ENCODE data around the gene DUSP22. TPM values are rescaled to one million over a fixed set of nuclear protein-coding genes. Genes with fewer than 3 reads are reported as not detected.

Gene DUSP22
- total and polyA plus RNA-seq, 9 of the 15 experiments (the other 6 are each of a cell fraction or from before 2014, with no cell fraction given): 9.3 to 19.4 (median 11.8) TPM

- in situ Hi-C loops (cut with MboI): no loop called here
- intact Hi-C loops (cut with micrococcal nuclease): no loop called here
- Histone ChIP-seq H3K27ac (ENCODE audit: extremely low read depth, low read depth, low read length) (no peak overlapping the region), H3K27me3 (ENCODE audit: control insufficient read depth in 2 of 2, insufficient read depth in 2 of 2, low read length in 2 of 2) (peaks cover 0 to 17% of the 10 kb centered on the region in 2 experiments; a peak in 3 of 5 replicates), H3K9ac (ENCODE audit: insufficient read depth in 1 of 2, low read depth in 2 of 2, low read length in 2 of 2) (no peak overlapping the region), H3K9me1 (ENCODE audit: control insufficient read depth, insufficient read depth, low read length) (no peaks in the 10 kb centered on the region), H3K9me3 (replicated peaks; ENCODE audit: control insufficient read depth, insufficient read depth, low read depth, low read length) (no peaks in the 10 kb centered on the region), H3K4me3 (no peak overlapping the region), H2AFZ (ENCODE audit: low read depth, low read length) (no peak overlapping the region), H3K36me3 (ENCODE audit: control insufficient read depth, insufficient read depth, low read length) (no peaks in the 10 kb centered on the region), H3K79me2 (ENCODE audit: control insufficient read depth, insufficient read depth, low read length) (no peaks in the 10 kb centered on the region), H4K20me1 (replicated peaks; ENCODE audit: control insufficient read depth, insufficient read depth, low read length) (peaks cover 10% of the 10 kb centered on the region; the same call in 1 of the 2 replicates), H3K4me2 (ENCODE audit: insufficient read depth, low read length) (no peak overlapping the region), H3K4me1 (replicated peaks in 1 of 2; ENCODE audit: control insufficient read depth in 2 of 2, insufficient read depth in 2 of 2, low read length in 2 of 2) (peaks cover 20 to 37% of the 10 kb centered on the region in 2 experiments)
- DNase-seq (ENCODE audit: extremely low read depth in 1 of 4, low spot score in 3 of 4) (no peak), FAIRE-seq (no peak), ATAC-seq (no peak)
- BruUV-seq (replicated peaks): no TSS peak
- ChIA-PET CTCF (ENCODE audit: low intra/inter-chr PET ratio) (no interaction called here), POLR2A (interaction anchor here (1.2 kb wide), 1 partner anchor 21 kb away, joined by 3 read pairs; no protein-coding TSS in a partner anchor)
- TF ChIP-seq, protein P1, sequence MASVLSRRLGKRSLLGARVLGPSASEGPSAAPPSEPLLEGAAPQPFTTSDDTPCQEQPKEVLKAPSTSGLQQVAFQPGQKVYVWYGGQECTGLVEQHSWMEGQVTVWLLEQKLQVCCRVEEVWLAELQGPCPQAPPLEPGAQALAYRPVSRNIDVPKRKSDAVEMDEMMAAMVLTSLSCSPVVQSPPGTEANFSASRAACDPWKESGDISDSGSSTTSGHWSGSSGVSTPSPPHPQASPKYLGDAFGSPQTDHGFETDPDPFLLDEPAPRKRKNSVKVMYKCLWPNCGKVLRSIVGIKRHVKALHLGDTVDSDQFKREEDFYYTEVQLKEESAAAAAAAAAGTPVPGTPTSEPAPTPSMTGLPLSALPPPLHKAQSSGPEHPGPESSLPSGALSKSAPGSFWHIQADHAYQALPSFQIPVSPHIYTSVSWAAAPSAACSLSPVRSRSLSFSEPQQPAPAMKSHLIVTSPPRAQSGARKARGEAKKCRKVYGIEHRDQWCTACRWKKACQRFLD (CRISPR knock-in tag; IDR thresholded peaks at IDR 0.05): no peak
- TF ChIP-seq MTA2 (IDR thresholded peaks at IDR 0.05; ENCODE audit: low read depth): no peak
- no peak for TF ChIP-seq RBM39 (optimal IDR thresholded peaks at IDR 0.05; ENCODE audit: low read depth, low read length)
- no peak for TF ChIP-seq NR1H2 (CRISPR knock-in tag; IDR thresholded peaks at IDR 0.05)
- 29% methylated on average over 10 of the region's 10 CpGs for WGBS (ENCODE audit: insufficient coverage, low coverage, missing lambda C conversion rate)
These were observed 51.1 kb downstream of the DUSP22 start for GRCh38 chr6:343226-343935.
